A549 treated with ZK216348 at 1 μM for 4 hours (cell line): ENCODE results near the gene MAP4K2. TPM values are rescaled to one million over a fixed set of nuclear protein-coding genes. Genes with fewer than 3 reads are reported as not detected.

Experiments
- total RNA-seq: library from RNA; stranded (reverse); fragments of 200-300 nt; extraction: Qiagen RNA extraction; gene quantifications from 5 replicates; pipeline ENCODE4 v1.2.3, GENCODE V29; 2022; ENCODE audit warnings: low read depth

MAP4K2 gene
- total RNA-seq: 5.2 to 11.6 TPM (median 9.0 TPM) in 5 replicates

DNA sequence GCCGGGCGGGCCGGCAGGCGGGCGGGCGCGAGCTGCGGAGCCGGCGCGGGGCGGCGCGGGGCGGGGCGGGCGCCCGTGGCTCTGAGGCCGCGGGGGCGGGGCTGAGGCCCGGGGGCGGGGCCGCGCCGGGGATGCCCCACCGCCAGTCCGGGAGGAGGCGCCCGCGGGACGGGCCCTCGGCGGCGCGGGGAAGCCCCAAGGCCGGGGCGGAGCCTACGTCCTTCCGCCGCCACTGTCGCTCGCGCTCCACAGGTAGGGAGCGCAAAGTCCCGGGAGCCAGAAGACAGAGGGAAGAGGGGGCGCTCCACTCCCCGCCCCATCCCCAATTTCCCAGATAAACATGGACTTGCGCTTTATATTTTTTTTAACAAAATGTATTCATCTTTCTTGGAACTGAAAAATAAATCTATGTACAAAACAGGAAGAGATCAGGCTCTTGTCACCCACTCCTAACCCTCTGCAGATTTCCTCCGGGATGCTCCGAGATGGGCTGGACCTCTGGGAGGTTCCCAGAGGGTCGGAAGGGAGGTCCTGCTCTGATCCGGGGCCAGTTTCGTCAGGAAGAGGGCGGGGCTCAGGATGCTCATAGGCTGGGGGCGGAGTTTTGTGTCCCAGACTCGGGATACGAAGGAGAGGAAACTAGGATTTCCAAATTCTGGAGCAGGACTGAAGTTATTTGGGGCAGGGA, at the start of gene MAP4K2:
Gene MAP4K2 (minus strand): TSS at position 57 of the 688 bp plus-strand sequence. CDS start 65 bp downstream, outside the sequence.

DNA sequence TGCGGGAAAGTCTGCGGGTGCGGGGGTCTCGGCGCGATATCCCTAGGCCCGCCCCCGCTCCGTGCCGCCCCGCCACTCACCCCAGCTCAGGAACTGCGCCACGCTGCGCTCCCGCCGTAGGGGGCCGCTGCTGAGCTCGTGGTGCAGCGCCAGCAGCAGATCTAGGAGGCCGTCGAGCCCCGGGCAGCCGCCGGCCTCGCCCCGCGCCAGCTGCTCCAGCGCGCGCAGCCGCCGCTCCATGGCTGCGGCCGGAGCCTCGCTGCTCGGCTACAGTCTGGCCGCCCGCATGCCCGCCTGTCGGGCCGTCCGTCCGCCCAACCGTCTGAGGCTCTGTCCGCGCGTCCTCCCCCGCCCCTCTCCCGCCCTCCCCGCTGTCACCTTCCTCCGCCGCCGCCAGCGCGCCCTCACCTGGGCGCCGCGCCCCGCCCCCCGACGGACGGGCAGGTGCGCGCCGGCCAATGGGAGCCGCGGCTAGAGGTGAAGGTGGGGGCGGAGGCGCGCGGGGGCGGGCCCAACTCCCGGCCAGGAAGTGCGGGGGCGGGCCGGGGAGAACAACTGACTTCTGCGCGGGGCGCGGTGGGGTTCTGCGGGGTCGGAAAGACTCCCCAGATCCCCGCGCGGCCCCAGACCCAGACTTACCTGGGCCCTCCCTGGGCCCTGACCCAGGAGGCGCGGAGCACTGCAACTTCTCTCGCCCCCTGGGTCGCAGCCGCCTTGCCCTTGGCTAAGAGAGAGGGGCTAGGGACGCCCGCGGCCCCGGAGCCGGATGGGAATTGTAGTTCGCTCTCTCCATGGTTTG, 41.5 kb upstream of the MAP4K2 start, which contains the start of gene CDC42BPG:
Gene CDC42BPG (minus strand): TSS at position 324 of the 799 bp plus-strand sequence. CDS start 84 bp downstream, at position 240.

DNA sequence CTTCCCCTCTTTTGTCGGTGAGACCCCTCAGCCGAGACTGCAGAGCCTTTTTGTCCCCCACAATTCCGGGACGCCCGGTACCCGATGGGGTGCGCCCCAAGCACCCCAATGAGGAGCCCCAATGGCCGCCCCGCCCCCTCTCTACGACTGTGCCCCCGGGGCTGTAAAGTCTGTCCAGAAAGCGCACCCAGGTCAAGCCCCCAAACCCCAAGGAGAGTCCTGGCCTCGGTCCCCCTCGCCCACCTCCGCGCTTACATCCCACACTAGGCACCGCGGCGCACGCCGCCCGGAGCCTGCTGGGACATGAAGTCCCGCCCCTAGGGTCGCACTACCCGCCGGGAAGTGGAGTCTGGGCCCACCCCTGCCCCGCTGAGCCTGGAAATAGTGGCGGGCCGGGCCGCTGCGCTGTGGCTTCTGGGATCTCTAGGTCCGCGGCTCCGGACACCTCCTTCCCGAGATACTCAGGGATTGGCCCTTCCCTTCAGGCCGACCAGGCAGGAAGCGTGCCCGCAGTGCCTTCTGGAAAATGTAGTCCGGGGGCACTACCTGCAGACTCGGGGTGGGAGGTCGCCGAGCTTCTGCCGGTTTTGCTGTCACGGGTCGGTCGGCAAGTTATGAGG, 7.4 kb upstream of the MAP4K2 start, which contains the start of gene MEN1:
Gene MEN1 (minus strand): TSS at position 281 of the 620 bp plus-strand sequence. CDS start 442 bp downstream, outside the sequence.

DNA sequence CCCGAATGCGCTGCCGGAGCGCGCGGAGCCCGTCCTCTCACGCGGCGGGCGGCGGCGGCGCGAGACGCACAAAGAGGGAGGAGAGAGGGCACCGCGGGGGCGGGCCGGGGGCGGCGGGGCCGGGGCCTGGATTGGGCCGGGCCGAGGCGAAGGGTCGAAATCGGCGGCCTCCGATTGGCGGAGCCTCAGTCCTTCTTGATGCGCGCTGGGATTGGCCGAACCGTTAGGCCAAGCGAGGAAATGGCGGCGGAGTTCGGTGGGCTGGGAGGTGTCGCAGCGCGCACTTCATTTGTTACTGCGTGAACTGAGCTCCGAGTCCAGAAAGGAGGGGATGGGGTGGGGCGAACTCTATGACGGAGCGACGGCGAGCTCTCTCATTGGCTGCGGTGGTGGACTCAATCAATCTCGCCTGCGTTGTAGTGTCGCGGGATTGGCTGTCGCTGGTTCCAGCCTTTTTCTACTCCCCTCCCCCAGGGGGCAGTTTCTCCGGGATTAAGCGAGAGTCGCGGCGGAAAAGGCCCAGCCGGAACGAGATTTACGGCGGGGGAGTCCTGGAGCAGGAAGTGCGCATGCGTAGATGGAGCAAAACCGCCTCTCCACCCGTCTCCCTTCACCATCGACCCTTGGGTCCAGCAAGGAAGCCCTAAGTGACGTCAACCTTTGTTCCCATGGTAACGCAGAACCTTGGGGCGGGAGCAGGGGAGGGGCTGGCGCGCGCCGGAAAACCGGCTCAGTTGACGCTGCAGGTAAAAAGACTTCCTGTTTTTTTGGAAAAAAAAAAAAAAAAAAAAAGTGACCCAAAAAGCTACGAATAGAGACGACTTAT, 24.3 kb downstream of the MAP4K2 start, which contains the start of gene SF1:
Gene SF1 (minus strand): TSS at position 70 of the 826 bp plus-strand sequence. CDS start 150 bp downstream, outside the sequence.

DNA sequence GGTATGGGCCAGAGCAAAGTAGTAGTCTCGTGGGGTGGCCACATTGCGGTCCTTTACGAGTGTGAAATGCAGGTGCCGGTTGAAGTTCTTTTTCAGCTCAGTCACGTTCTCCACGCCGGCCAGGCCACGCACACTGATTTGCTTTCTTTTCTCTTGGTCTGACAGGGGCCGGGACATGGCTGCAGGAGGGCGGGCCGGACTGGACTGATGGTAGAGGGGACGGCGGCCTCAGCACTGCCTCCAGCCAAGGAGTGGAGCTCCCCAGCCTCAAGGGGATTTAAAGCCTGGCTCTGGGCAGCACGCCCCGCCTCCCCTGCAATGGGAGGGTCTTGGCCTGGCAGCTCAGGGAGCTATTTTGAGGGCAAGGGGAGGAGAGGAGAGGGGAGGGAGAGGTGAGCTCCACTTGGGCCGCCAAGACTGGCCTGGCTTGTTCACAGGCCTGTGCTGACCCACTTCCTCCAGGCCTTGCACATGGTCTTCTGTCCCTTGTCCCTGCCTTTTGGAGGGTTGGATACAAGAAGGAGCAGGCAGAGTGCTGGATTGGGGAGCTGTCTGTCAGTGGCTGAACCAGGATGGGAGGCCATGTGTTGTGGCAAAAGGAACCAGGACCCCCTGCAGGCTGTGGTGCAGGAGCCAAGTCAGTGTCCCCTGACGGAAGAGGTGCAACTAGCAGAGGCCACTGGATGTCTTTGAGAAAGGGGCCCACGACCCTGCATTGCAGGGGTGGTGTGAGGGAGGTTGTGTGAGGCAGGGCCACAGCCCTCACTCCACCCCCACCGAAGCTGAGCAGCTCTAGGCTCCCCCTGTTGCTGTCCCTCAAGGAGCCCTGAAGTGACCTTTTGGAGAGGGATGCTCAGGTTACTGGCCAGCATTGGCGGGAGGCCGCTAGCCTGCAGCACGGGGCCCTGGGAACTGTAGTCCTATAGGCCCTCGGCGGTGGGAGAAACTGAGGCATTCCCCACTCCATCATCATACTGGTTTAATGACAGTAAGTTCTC, 43.0 kb downstream of the MAP4K2 start, which contains the start of gene PYGM:
Gene PYGM (minus strand): TSS at position 253 of the 998 bp plus-strand sequence. CDS start 76 bp downstream, at position 177.

DNA sequence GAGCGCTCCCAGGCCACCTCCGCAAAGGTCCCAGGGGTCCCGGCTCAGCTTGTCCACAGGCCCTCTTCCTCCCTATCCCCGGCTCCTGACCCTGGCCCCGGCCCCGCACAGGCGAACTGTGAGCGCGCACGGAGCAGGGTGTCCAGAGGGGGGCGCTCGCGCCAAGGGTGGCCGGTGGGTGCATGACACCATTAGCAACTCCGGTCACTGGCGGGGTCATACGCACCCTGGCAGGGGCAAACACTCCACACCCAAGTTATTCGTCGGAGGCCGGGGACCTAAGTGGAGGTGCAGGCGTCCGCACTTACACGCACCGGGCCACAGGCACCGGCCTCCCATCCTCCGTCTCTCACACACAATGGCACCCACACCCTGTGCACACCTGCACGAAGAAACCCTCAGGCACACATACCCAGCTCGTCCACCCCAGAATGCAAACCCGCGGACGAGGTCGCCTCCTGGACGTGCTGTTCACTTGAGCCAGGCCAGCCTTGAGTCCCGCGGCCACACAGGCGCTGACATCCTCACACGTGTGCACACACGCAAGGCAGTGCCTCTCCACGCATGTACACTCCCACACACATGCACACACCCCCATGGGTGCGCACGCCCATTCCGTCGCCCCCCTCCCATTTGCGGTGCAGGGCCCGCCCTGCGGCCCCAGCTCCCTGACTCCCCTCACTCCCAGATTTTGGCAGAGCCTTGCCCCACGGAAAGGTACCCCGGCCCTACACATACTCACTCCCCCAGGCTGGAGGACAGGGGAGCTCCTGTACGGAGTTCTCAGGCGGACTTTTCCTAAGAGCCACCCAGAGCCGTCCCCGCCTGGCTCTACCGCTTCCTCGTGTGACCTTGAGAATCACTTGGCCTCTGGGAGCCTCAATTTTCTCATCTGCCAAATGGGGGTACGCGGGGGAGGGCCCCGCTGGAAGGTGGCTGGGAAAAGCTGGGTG, 59.1 kb downstream of the MAP4K2 start, which contains the start of gene RASGRP2:
Gene RASGRP2 (minus strand): TSS at position 552 of the 953 bp plus-strand sequence. CDS start 1,276 bp downstream, outside the sequence.

Other genes with a start within 250 kb of the MAP4K2 start
- gene SLC22A11, start 247.3 kb downstream of the MAP4K2 start, total RNA-seq: 0.12 TPM in 1 of 5 replicates, not detected in the others
- not detected in 5 replicates for gene SLC22A12, start 212.0 kb downstream of the MAP4K2 start, total RNA-seq
- gene NRXN2, start 80.0 kb downstream of the MAP4K2 start, total RNA-seq: 0.11 to 0.87 TPM (median 0.24 TPM) in 5 replicates
- 0.76 to 1.0 TPM (median 0.88 TPM) in 5 replicates for gene RASGRP2, start 59.1 kb downstream of the MAP4K2 start, total RNA-seq
- gene PYGM, start 43.2 kb downstream of the MAP4K2 start, total RNA-seq: 0.36 to 0.73 TPM (median 0.39 TPM) in 5 replicates
- gene SF1, start 24.7 kb downstream of the MAP4K2 start, total RNA-seq: 158 to 212 TPM (median 184 TPM) in 5 replicates
- gene MEN1, start 7.3 kb upstream of the MAP4K2 start, total RNA-seq: 22.9 to 46.9 TPM (median 42.3 TPM) in 5 replicates
- 0.83 to 2.2 TPM (median 1.7 TPM) in 5 replicates for gene CDC42BPG, start 41.4 kb upstream of the MAP4K2 start, total RNA-seq
- 93.7 to 127 TPM (median 121 TPM) in 5 replicates for gene EHD1, start 75.4 kb upstream of the MAP4K2 start, total RNA-seq
- gene ATG2A, start 114.0 kb upstream of the MAP4K2 start, total RNA-seq: 10.9 to 23.2 TPM (median 22.0 TPM) in 5 replicates
- gene PPP2R5B, start 121.5 kb upstream of the MAP4K2 start, total RNA-seq: 2.7 to 6.1 TPM (median 4.4 TPM) in 5 replicates
- gene GPHA2, start 132.7 kb upstream of the MAP4K2 start, total RNA-seq: not detected in 5 replicates
- not detected in 5 replicates for gene MAJIN, start 168.9 kb upstream of the MAP4K2 start, total RNA-seq
- gene BATF2, start 193.8 kb upstream of the MAP4K2 start, total RNA-seq: 0.54 to 0.98 TPM (median 0.74 TPM) in 5 replicates
- gene ARL2, start 210.9 kb upstream of the MAP4K2 start, total RNA-seq: 167 to 190 TPM (median 185 TPM) in 5 replicates
- 21.9 to 25.1 TPM (median 22.4 TPM) in 5 replicates for gene SNX15, start 224.2 kb upstream of the MAP4K2 start, total RNA-seq
- 27.0 to 62.7 TPM (median 56.1 TPM) in 5 replicates for gene SAC3D1, start 238.0 kb upstream of the MAP4K2 start, total RNA-seq